Measurements from ENCODE around the gene GALNT14. TPM values are rescaled to one million over a fixed set of nuclear protein-coding genes. Genes with fewer than 3 reads are reported as not detected.

Gene GALNT14
- total and polyA plus RNA-seq, 2 donors (not counting 1 experiment from before 2014, with no cell fraction given) = 0.15 to 0.83 TPM

DNA sequence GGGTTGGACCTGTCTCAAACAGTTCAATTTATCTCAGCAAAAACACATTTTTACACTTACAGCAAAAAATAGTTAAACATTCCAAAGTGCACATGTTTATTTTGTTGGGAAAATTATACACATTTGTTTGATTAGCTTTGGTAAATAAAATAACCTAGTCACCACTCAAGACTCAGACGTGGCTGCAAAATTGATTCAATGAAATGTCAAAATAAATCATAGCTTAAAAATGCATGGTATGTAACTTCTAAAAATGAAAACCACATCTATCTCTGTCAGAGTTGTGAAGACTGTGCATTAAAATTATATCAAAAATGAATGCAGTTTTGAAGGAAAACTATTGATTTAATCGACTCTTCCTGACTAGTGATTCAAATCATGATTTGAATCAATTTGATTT is 56.7 kb downstream of the GALNT14 start:
- Histone ChIP-seq H2AFZ (ENCODE audit: low read length) (no peak overlapping the region), H3K27ac (ENCODE audit: insufficient read depth, low read length) (no peak overlapping the region), H3K9me3 (ENCODE audit: control insufficient read depth, insufficient read depth, low read depth, low read length) (no peaks in the 10 kb centered on the region), H3K4me2 (ENCODE audit: extremely low read depth, insufficient read depth, low read length) (no peak overlapping the region), H3K4me3 (replicated peaks in 1 of 4; ENCODE audit: control extremely low read depth in 1 of 4, insufficient read depth in 1 of 4, low read depth in 3 of 4, low read length in 4 of 4) (no peak overlapping the region), H3K27me3 (ENCODE audit: control insufficient read depth, insufficient read depth, low read length) (no peaks in the 10 kb centered on the region), H3K79me2 (ENCODE audit: control insufficient read depth, insufficient read depth, low read length) (no peaks in the 10 kb centered on the region), H3K9ac (ENCODE audit: insufficient read depth, low read length) (no peak overlapping the region), H3K4me1 (ENCODE audit: control insufficient read depth, extremely low read depth, insufficient read depth, low read length) (no peaks in the 10 kb centered on the region), H3K36me3 (ENCODE audit: control insufficient read depth, insufficient read depth, low read length) (no peaks in the 10 kb centered on the region), H4K20me1 (ENCODE audit: control insufficient read depth, extremely low read depth, insufficient read depth, low read length) (no peaks in the 10 kb centered on the region)
- TF ChIP-seq EZH2 (IDR thresholded peaks at IDR 0.05; ENCODE audit: low read length, missing control alignments) = no peak
- TF ChIP-seq, protein P1, sequence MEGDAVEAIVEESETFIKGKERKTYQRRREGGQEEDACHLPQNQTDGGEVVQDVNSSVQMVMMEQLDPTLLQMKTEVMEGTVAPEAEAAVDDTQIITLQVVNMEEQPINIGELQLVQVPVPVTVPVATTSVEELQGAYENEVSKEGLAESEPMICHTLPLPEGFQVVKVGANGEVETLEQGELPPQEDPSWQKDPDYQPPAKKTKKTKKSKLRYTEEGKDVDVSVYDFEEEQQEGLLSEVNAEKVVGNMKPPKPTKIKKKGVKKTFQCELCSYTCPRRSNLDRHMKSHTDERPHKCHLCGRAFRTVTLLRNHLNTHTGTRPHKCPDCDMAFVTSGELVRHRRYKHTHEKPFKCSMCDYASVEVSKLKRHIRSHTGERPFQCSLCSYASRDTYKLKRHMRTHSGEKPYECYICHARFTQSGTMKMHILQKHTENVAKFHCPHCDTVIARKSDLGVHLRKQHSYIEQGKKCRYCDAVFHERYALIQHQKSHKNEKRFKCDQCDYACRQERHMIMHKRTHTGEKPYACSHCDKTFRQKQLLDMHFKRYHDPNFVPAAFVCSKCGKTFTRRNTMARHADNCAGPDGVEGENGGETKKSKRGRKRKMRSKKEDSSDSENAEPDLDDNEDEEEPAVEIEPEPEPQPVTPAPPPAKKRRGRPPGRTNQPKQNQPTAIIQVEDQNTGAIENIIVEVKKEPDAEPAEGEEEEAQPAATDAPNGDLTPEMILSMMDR (conservative IDR thresholded peaks at IDR 0.05 in 1 of 2, IDR thresholded peaks at IDR 0.05 in 1 of 2; ENCODE audit: low read depth in 1 of 2, low read length in 2 of 2) = no peak
- no peak for DNase-seq (ENCODE audit: low read depth in 2 of 2)

DNA sequence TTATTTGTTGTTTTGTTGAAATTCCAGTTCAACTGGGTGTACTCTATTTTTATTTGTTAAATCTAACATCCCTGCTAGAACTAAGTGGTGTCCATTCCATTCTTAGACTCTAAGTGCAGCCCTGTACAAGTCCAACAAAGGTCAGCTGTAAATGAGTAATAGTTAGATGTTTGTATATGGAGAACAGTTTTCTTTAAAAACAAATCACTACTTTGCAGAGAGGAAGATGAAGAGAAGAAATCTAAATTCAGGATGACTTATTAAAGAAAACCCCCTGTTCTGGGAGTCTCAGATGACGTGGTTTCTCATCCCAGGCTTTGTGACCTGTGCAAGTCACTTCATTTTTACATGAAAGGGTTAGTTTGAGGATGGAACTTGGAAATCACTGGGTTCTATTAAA is 57.9 kb downstream of the GALNT14 start:
- Histone ChIP-seq H3K79me2 (ENCODE audit: control insufficient read depth, insufficient read depth, low read length) (no peaks in the 10 kb centered on the region), H3K27ac (ENCODE audit: insufficient read depth, low read length) (no peak overlapping the region), H3K4me1 (ENCODE audit: control insufficient read depth, extremely low read depth, insufficient read depth, low read length) (no peaks in the 10 kb centered on the region), H3K27me3 (ENCODE audit: control insufficient read depth, insufficient read depth, low read length) (no peaks in the 10 kb centered on the region), H4K20me1 (ENCODE audit: control insufficient read depth, extremely low read depth, insufficient read depth, low read length) (no peaks in the 10 kb centered on the region), H3K9me3 (ENCODE audit: control insufficient read depth, insufficient read depth, low read depth, low read length) (no peaks in the 10 kb centered on the region), H3K4me3 (replicated peaks in 1 of 4; ENCODE audit: control extremely low read depth in 1 of 4, insufficient read depth in 1 of 4, low read depth in 3 of 4, low read length in 4 of 4) (no peak overlapping the region), H3K36me3 (ENCODE audit: control insufficient read depth, insufficient read depth, low read length) (no peaks in the 10 kb centered on the region), H2AFZ (ENCODE audit: low read length) (no peak overlapping the region), H3K4me2 (ENCODE audit: extremely low read depth, insufficient read depth, low read length) (no peak overlapping the region), H3K9ac (ENCODE audit: insufficient read depth, low read length) (no peak overlapping the region)
- TF ChIP-seq, protein P1 (conservative IDR thresholded peaks at IDR 0.05 in 1 of 2, IDR thresholded peaks at IDR 0.05 in 1 of 2; ENCODE audit: low read depth in 1 of 2, low read length in 2 of 2) = no peak
- no peak for DNase-seq (ENCODE audit: low read depth in 2 of 2)

DNA sequence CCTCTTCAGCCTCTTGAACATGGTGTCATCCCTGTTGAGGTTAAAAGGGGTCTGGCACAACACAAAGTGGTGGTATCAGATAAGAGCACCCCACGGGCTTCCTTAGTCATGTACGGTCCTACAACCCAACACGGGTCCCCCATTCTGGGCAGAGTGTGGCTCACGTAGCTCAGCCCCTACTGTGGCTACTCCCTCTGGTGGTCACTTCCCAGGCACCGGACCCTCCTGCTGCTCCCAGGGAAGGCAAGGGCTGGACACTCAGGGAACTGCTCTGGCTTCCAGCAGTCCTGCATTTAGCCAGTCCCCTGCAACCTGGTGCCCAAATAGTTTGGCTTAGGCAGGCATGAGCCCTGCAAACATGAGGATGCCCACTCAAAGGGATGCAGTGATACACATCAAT is 58.6 kb downstream of the GALNT14 start:
- H3K4me2 ChIP-seq (ENCODE audit: extremely low read depth, insufficient read depth, low read length) = no peak overlapping the region
- no peak for DNase-seq (ENCODE audit: low read depth in 2 of 2)
- H3K4me1 ChIP-seq (ENCODE audit: control insufficient read depth, extremely low read depth, insufficient read depth, low read length) = no peaks in the 10 kb centered on the region
- no peak overlapping the region for H2AFZ ChIP-seq (ENCODE audit: low read length)
- no peaks in the 10 kb centered on the region for H3K9me3 ChIP-seq (ENCODE audit: control insufficient read depth, insufficient read depth, low read depth, low read length)
- H3K79me2 ChIP-seq (ENCODE audit: control insufficient read depth, insufficient read depth, low read length) = no peaks in the 10 kb centered on the region
- H3K36me3 ChIP-seq (ENCODE audit: control insufficient read depth, insufficient read depth, low read length) = no peaks in the 10 kb centered on the region
- H3K27me3 ChIP-seq (ENCODE audit: control insufficient read depth, insufficient read depth, low read length) = no peaks in the 10 kb centered on the region
- no peak overlapping the region for H3K27ac ChIP-seq (ENCODE audit: insufficient read depth, low read length)
- no peak overlapping the region for H3K4me3 ChIP-seq (replicated peaks in 1 of 4; ENCODE audit: control extremely low read depth in 1 of 4, insufficient read depth in 1 of 4, low read depth in 3 of 4, low read length in 4 of 4)
- H3K9ac ChIP-seq (ENCODE audit: insufficient read depth, low read length) = no peak overlapping the region
- no peak for TF ChIP-seq EZH2 (IDR thresholded peaks at IDR 0.05; ENCODE audit: low read length, missing control alignments)
- TF ChIP-seq, protein P1 (conservative IDR thresholded peaks at IDR 0.05 in 1 of 2, IDR thresholded peaks at IDR 0.05 in 1 of 2; ENCODE audit: low read depth in 1 of 2, low read length in 2 of 2) = peak in 1 of 2 donors; percentile 5
- no peaks in the 10 kb centered on the region for H4K20me1 ChIP-seq (ENCODE audit: control insufficient read depth, extremely low read depth, insufficient read depth, low read length)

Data from fibroblast of lung (primary cell).